ENCODE measurements around the gene SLC4A8. TPM values are rescaled to one million over a fixed set of nuclear protein-coding genes. Genes with fewer than 3 reads are reported as not detected.

Gene SLC4A8
- total and polyA plus RNA-seq, 11 donors = 0.07 to 3.6 (median 0.51) TPM

DNA sequence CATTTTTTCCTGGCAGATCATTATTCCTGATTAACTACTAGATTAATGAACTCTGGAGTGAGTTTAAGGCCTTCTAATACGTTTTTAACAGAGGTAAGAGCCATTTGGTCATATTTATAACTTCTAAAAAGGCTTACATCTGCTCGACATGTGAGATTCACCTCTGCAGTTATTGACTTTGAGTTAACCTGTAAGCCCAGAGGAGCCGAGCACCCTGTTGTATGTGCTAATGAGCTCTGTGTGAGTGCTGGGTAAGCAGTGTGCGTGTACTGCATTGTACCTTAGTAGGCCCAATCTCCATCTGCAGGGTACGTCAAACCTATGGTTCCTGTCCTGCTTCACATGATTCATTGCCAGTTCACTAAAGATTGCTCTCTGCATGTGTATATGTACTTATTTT lies 18.9 kb downstream of the SLC4A8 start:
- ATAC-seq (no peak), DNase-seq (no peak)
- Histone ChIP-seq H3K36me3 (no peaks in the 10 kb centered on the region), H3K4me3 (no peak overlapping the region), H3K27ac (no peak overlapping the region), H3K4me1 (no peaks in the 10 kb centered on the region), H3K9me3 (no peaks in the 10 kb centered on the region), H3K27me3 (no peaks in the 10 kb centered on the region)
- intact Hi-C loops (cut with DNase I) = no loop called here
- TF ChIP-seq, protein P1, sequence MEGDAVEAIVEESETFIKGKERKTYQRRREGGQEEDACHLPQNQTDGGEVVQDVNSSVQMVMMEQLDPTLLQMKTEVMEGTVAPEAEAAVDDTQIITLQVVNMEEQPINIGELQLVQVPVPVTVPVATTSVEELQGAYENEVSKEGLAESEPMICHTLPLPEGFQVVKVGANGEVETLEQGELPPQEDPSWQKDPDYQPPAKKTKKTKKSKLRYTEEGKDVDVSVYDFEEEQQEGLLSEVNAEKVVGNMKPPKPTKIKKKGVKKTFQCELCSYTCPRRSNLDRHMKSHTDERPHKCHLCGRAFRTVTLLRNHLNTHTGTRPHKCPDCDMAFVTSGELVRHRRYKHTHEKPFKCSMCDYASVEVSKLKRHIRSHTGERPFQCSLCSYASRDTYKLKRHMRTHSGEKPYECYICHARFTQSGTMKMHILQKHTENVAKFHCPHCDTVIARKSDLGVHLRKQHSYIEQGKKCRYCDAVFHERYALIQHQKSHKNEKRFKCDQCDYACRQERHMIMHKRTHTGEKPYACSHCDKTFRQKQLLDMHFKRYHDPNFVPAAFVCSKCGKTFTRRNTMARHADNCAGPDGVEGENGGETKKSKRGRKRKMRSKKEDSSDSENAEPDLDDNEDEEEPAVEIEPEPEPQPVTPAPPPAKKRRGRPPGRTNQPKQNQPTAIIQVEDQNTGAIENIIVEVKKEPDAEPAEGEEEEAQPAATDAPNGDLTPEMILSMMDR (IDR thresholded peaks at IDR 0.05) = no peak
- TF ChIP-seq POLR2A (IDR thresholded peaks at IDR 0.05) = no peak
- WGBS, 4 donors = 85 to 89% (median 88%) methylated on average over 5 of the region's 5 CpGs

DNA sequence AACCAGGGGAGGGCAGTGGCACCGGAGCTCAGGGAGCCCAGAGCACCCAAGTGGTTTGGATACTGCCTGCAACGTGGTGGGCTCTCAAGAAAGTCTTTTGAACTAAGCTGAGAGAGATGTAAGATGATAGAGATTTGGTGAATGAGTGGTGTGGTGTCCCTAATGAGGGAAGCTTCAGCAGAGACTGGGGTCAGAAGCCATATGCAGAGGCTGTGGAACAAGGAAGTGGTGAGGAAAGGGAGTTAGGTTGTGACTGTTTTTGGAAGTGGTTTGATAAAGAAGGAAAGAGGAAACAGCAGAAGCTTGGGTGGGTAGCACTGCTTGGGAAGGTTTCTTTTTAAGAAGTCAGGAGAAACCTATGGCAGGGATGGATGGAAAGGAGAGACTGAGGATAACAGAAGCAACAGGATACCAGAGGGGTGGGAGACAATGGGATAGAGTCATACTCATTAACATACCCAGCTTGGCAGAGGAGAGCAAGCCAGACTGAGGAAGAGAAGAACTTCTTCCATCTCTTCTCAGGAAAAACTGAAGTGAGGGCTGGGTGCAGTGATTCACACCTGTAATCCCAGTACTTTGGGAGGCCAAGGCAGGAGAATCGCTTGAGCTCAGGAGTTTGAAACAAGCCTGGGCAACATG lies 24.1 kb downstream of the SLC4A8 start:
- intact Hi-C loops (cut with DNase I) = no loop called here
- DNase-seq = no peak
- 77 to 86% (median 82%) methylated on average over 3 of the region's 3 CpGs for WGBS, 4 donors

DNA sequence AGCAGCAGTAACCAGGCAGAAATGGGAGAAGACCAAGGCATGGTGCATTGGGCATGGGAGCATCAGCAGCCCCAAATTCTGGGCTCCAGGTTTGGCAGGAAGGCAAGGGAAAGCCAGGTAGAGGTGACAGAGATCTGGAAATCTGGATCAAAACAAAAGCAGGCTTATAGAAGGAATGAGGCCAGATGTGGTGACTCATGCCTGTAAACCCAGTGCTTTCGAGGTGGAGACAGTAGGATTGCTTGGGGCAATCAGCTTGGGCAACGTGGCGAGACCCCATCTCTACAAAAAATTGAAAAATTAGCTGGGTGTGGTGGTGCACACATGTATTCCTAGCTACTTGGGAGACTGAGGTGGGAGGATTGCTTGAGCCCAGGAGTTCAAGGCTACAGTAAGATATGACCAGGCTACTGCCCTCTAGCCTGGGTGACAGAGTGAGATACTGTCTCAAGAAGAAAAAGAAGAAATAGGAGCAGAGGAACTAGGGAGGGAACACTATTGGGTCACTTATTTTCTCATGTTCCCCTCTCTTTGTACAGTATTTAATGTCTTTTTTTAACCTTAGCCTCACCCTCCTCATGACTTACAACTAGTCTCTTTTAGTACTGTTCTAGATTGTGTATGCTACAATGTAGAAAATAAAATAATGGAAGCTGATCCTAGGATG lies 25.1 kb downstream of the SLC4A8 start:
- intact Hi-C loops (cut with DNase I) = no loop called here
- Histone ChIP-seq H3K27me3 (no peaks in the 10 kb centered on the region), H3K9me3 (no peaks in the 10 kb centered on the region), H3K27ac (no peak overlapping the region), H3K4me1 (no peaks in the 10 kb centered on the region), H3K36me3 (no peaks in the 10 kb centered on the region), H3K4me3 (no peak overlapping the region)
- DNase-seq (no peak), ATAC-seq (no peak)
- no peak for TF ChIP-seq POLR2A (IDR thresholded peaks at IDR 0.05)
- TF ChIP-seq, protein P1 (IDR thresholded peaks at IDR 0.05) = no peak
- WGBS, 4 donors = 91 to 96% (median 93%) methylated on average over 3 of the region's 3 CpGs

More for the DNA sequence above, 24.1 kb downstream of the SLC4A8 start:
- no peak for ATAC-seq
- Histone ChIP-seq H3K4me1 (no peaks in the 10 kb centered on the region), H3K27ac (no peak overlapping the region), H3K9me3 (no peaks in the 10 kb centered on the region), H3K36me3 (no peaks in the 10 kb centered on the region), H3K27me3 (no peaks in the 10 kb centered on the region), H3K4me3 (no peak overlapping the region)
- TF ChIP-seq, protein P1 (IDR thresholded peaks at IDR 0.05) = no peak
- no peak for TF ChIP-seq POLR2A (IDR thresholded peaks at IDR 0.05)

DNA sequence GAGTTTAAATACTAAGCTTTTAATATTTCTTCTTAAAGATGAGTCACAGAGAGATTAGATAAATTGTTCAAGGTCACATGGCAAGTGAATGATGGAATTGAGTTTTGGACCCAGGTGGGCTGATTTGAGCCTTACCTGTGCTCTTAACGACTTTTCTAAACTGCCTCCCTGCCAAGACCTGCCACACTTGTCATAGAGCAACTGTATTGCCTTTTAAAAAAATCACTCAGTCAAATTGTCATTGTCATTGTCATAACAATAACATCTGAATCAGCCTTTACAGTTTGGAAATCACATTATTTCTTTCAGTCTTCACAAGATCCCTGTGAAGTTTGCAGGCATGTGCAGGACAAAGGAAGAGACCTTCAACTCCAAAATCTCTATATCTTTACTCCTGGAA lies 25.7 kb downstream of the SLC4A8 start:
- Histone ChIP-seq H3K27me3 (no peaks in the 10 kb centered on the region), H3K36me3 (no peaks in the 10 kb centered on the region), H3K9me3 (no peaks in the 10 kb centered on the region), H3K4me1 (no peaks in the 10 kb centered on the region), H3K27ac (no peak overlapping the region), H3K4me3 (no peak overlapping the region)
- ATAC-seq (no peak), DNase-seq (no peak)
- 59 to 74% (median 66%) methylated on average over 1 of the region's 1 CpG for WGBS, 4 donors
- intact Hi-C loops (cut with DNase I) = no loop called here
- TF ChIP-seq, protein P1 (IDR thresholded peaks at IDR 0.05) = no peak
